ENCODE measurements around the gene CES4A.

GRCh38 chr16:67027046-67027445, 38.7 kb downstream of the CES4A start:
- TF ChIP-seq CTCF (conservative IDR thresholded peaks at IDR 0.05; ENCODE audit: low read depth, low read length) = no peak
- TF ChIP-seq EZH2 (IDR thresholded peaks at IDR 0.05; ENCODE audit: borderline replicate concordance, low read depth, low read length, poor library complexity, severe bottlenecking) = no peak
